ENCODE results near the gene SORCS2.

DNA sequence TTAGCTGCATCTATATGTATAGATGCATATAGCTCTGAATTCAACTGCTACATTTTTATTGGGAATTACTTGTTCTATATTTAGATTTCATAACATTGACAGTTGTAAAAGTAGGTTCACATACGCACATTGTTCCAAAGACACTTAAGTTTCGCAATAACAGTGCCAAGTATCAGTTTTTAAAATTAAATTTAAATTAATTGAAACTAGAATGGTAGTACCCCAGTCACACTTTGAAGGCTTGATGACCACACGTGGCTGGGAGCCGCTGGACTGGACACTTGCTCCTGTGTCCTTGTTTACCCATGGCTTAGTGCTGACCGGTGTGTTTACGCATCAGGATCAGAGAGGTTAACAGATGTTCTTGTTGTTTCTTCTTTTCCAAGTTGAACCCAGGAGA lies 383.1 kb downstream of the SORCS2 start:
- TF ChIP-seq EP300 (IDR thresholded peaks at IDR 0.05): no peak
- TF ChIP-seq, protein P1, sequence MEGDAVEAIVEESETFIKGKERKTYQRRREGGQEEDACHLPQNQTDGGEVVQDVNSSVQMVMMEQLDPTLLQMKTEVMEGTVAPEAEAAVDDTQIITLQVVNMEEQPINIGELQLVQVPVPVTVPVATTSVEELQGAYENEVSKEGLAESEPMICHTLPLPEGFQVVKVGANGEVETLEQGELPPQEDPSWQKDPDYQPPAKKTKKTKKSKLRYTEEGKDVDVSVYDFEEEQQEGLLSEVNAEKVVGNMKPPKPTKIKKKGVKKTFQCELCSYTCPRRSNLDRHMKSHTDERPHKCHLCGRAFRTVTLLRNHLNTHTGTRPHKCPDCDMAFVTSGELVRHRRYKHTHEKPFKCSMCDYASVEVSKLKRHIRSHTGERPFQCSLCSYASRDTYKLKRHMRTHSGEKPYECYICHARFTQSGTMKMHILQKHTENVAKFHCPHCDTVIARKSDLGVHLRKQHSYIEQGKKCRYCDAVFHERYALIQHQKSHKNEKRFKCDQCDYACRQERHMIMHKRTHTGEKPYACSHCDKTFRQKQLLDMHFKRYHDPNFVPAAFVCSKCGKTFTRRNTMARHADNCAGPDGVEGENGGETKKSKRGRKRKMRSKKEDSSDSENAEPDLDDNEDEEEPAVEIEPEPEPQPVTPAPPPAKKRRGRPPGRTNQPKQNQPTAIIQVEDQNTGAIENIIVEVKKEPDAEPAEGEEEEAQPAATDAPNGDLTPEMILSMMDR (IDR thresholded peaks at IDR 0.05): no peak
